SK-N-MC (cell line): ENCODE results near the gene ARRDC5.
A peak's percentile ranks its signal among the peaks of the same experiment; 100 is the strongest.

Experiments used
- DNase-seq: peaks from one replicate; pipeline ENCODE4 v3.0.0-alpha.2; 2011; ENCODE audit warnings: low read depth, low spot score
- H3K27ac ChIP-seq: fragments of 200-600 bp; sonication (generic); 2 replicates; pipeline ENCODE4 v1.5.1; 2016; ENCODE audit warnings: mixed run types
- H3K36me3 ChIP-seq: fragments of 200-600 bp; sonication (generic); 2 replicates; pipeline ENCODE4 v1.6.1; 2017; ENCODE audit warnings: antibody characterized with exemption, low read length, mixed read lengths; ENCODE audit not compliant: insufficient read depth
- H3K4me3 ChIP-seq: fragments of 200-600 bp; sonication (generic); 2 replicates; pipeline ENCODE4 v1.5.1; 2016
- H3K9ac ChIP-seq: fragments of 200-600 bp; sonication (generic); 2 replicates; pipeline ENCODE4 v1.8.0; 2017; ENCODE audit warnings: mixed run types, mixed read lengths; ENCODE audit not compliant: insufficient read length
- H3K9me3 ChIP-seq: fragments of 200-600 bp; sonication (generic); 2 replicates; pipeline ENCODE4 v1.6.1; 2017; ENCODE audit warnings: low read depth, mild to moderate bottlenecking, antibody characterized with exemption, low read length, moderate library complexity, mixed read lengths
- EZH2 ChIP-seq: fragments of 200-600 bp; sonication (generic); IDR thresholded peaks from one replicate; pipeline ENCODE4 v1.6.1; 2017; ENCODE audit warnings: antibody characterized with exemption
- FOXP2 ChIP-seq: optimal IDR thresholded peaks from 2 replicates; pipeline ENCODE3; 2011; ENCODE audit warnings: mild to moderate bottlenecking, moderate library complexity; ENCODE audit not compliant: insufficient read depth; ENCODE audit errors: extremely low read length, control extremely low read depth
- POLR2AphosphoS5 ChIP-seq: IDR thresholded peaks from 2 replicates; pipeline ENCODE4 v1.6.1; 2012; ENCODE audit warnings: mild to moderate bottlenecking, low read depth, low read length, borderline replicate concordance

The ARRDC5 gene

DNA sequence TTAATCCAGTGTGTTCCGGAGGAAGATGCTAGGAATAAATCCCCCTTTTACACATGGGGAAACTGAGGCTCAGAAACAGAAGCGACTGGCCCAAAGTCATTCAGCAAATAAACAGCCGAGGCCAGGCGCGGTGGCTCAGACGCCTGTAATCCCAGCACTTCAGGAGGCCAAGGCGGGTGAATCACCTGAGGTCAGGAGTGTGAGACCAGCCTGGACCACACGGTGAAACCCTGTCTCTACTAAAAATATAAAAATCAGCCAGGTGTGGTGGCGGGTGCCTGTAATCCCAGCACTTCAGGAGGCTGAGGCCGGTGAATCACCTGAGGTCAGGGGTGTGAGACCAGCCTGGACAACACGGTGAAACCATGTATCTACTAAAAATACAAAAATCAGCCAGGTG, 23.7 kb downstream of the ARRDC5 start:
- Histone ChIP-seq H3K4me3 (no peak overlapping the region), H3K36me3 (no peaks in the 10 kb centered on the region), H3K9me3 (no peaks in the 10 kb centered on the region), H3K27ac (no peak overlapping the region), H3K9ac (no peak overlapping the region)
- TF ChIP-seq POLR2AphosphoS5 (no peak), EZH2 (no peak), FOXP2 (no peak)
- no peak for DNase-seq

DNA sequence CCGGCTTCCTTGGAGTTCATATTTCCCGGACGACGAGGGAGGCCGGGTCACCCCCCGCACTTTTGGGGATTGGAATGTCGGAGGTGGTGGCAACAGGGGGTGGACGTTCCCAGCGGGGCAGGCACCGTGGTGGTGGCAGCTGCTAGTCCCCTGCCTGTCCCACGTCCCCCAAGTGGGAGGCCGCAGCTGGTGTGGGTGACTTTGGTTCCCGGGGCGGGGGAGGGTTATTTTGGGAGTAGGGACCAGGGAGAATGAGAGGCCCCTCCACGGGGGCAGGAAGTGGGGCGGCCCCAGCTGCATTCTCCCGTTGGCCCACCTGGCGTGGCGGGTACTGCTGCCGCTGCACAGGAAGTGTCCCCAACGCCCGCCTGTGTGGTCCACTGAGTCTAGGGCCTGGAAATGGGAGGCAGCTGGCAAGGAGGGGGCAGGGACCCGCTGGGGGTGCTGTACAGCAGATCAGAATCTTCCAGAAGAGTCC, 24.2 kb downstream of the ARRDC5 start:
- H3K4me3 ChIP-seq, result no peak overlapping the region
- no peaks in the 10 kb centered on the region for H3K36me3 ChIP-seq
- no peak for DNase-seq
- no peak overlapping the region for H3K9ac ChIP-seq
- no peaks in the 10 kb centered on the region for H3K9me3 ChIP-seq
- TF ChIP-seq POLR2AphosphoS5, result no peak
- no peak for TF ChIP-seq FOXP2
- no peak for TF ChIP-seq EZH2
- H3K27ac ChIP-seq, result no peak overlapping the region

DNA sequence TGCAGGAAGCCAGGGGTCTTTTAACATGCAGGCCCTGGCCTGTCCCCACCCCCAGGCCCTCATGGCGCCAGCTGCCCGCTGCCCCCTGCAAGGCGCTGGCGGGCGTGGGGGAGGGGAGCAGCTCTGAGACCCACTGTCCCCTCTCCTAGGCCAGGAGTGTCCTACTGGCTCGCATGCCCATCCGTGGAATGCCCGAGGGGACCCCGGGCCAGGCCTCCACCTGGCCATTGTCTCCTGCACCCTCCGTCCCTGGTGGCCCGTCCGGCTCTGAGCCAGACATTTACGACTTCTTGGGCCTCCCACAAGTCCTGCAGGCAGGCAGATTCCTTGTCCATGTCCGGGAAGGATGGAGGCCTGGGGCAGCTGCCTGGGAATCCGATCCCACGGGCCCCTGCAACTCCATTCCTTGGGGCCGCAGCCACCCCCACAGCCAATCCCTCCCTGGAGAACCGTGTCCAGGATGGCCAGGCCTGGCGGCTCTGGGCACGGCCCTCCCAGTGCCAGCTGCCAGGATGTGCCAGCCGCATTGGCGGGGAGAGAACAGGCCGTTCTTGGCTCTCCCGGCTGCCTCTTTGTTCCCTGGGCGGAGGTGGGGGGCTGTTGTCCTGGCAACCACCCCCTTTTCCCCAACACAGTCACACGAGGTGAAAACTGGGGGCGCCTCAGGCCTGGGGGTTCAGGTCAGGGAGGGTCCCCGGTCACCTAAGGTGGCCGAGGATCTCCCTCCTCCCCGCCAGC, 24.8 kb downstream of the ARRDC5 start:
- TF ChIP-seq FOXP2 (no peak), EZH2 (no peak), POLR2AphosphoS5 (no peak)
- H3K9ac ChIP-seq, result no peak overlapping the region
- H3K27ac ChIP-seq, result no peak overlapping the region

GRCh38 chr19:4873930-4874329, 28.8 kb downstream of the ARRDC5 start:
- no peak for DNase-seq
- TF ChIP-seq POLR2AphosphoS5 (no peak), EZH2 (no peak), FOXP2 (no peak)
- H3K9ac ChIP-seq, result no peak overlapping the region
- no peaks in the 10 kb centered on the region for H3K36me3 ChIP-seq
- no peaks in the 10 kb centered on the region for H3K9me3 ChIP-seq
- H3K4me3 ChIP-seq, result no peak overlapping the region
- H3K27ac ChIP-seq, result no peak overlapping the region

More for the DNA sequence above, 24.8 kb downstream of the ARRDC5 start:
- Histone ChIP-seq H3K4me3 (no peak overlapping the region), H3K9me3 (no peaks in the 10 kb centered on the region), H3K36me3 (no peaks in the 10 kb centered on the region)
- no peak for DNase-seq

GRCh38 chr19:4871711-4872110, 31.0 kb downstream of the ARRDC5 start:
- Histone ChIP-seq H3K9me3 (no peaks in the 10 kb centered on the region), H3K4me3 (no peak overlapping the region), H3K36me3 (no peaks in the 10 kb centered on the region), H3K9ac (no peak overlapping the region), H3K27ac (no peak overlapping the region)
- TF ChIP-seq POLR2AphosphoS5 (no peak), EZH2 (no peak), FOXP2 (no peak)
- DNase-seq, result no peak

DNA sequence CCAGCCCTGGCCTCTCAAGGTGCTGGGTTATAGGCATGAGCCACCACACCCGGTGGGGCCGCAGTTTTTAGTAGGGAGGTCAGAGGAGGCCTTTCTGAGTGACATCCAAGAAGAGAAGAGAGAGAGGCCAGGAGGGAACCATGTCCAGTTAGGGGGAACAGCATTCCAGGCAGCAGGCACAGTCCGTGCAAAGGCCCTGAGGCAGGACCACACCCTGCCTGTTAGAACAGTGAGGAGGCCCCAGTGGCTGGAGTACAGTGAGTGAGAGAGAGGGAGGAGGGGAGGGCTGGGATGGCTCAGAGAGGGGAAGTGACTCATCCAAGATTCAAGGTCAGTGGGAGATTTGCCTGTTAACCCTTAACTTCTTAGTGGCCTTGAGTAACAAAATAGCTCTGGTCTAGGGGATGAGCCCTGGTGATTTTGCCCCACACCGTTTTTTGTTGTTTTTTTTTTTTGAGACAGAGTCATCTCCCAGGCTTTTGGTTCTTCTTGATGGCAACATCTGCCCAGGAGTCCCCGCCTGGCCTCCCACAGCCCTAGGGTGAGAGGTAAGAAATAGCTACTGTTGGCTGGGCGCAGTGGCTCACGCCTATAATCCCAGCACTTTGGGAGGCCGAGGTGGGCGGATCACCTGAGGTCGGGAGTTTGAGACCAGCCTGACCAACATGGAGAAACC, 32.5 kb downstream of the ARRDC5 start:
- DNase-seq, result no peak
- Histone ChIP-seq H3K9ac (no peak overlapping the region), H3K27ac (no peak overlapping the region), H3K9me3 (no peaks in the 10 kb centered on the region), H3K36me3 (no peaks in the 10 kb centered on the region), H3K4me3 (no peak overlapping the region)
- no peak for TF ChIP-seq FOXP2
- no peak for TF ChIP-seq EZH2
- TF ChIP-seq POLR2AphosphoS5, result no peak

- TF ChIP-seq FOXP2, result no peak
- no peak for TF ChIP-seq POLR2AphosphoS5
- TF ChIP-seq EZH2, result no peak
- no peak overlapping the region for H3K27ac ChIP-seq
Measured at GRCh38 chr19:4868286-4868834, 34.3 kb downstream of the ARRDC5 start.

DNA sequence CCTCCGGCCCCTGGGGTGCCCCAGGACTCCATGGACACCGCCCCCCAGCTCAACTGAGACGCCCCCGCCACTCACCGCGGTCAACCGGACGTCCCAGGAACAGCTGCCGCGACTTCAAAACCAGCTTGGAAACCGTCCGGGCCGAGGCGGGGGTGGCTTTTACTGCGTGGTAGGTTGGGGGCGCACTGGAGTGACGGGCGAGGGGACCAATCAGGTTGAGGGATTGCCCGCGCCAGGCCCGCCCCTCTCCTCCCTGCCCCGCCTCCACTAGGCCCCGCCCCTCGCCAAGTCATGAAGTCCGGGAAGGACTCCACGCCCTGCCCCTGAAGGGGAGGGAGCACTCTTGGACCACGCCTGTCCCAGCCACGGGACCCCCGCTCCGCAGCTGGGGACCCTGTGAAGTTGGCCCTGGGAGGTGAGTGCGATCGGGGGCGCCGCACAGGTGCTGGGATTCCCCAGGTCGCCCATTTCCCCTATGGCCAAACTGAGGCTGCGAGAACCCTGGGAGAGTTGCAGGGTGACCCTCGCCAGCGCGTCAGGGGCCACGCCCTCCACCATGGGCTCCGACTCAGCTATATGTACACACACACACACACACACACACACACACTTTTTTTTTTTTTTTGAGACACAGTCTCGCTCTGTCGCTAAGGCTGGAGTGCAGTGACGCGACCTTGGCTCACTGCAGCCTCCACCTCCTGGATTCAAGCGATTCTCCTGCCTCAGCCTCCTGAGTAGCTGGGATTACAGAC, 35.0 kb downstream of the ARRDC5 start, which contains the start of gene PLIN3:
Gene PLIN3 (minus strand): TSS at position 134 of the 752 bp plus-strand sequence. CDS start 6,273 bp downstream, outside the sequence.
- Histone ChIP-seq H3K9ac (peak within 1 kb of the TSS; percentile 79), H3K36me3 (no peaks in the 10 kb centered on the region), H3K9me3 (no peaks in the 10 kb centered on the region), H3K27ac (no peak within 1 kb of the TSS), H3K4me3 (peak within 1 kb of the TSS; percentile 83)
- no peak for TF ChIP-seq FOXP2
- peak; percentile 51; the same call in 1 of the 2 replicates for TF ChIP-seq POLR2AphosphoS5
- DNase-seq, result peak; percentile 52

More at GRCh38 chr19:4868286-4868834, 34.3 kb downstream of the ARRDC5 start:
- Histone ChIP-seq H3K9me3 (no peaks in the 10 kb centered on the region), H3K9ac (no peak overlapping the region), H3K36me3 (no peaks in the 10 kb centered on the region), H3K4me3 (no peak overlapping the region)
- DNase-seq, result no peak
